K562 (cell line): ENCODE data around the gene GULP1. TPM values are rescaled to one million over a fixed set of nuclear protein-coding genes. Genes with fewer than 3 reads are reported as not detected.

Experiments
- CHD7 ChIP-seq: fragments of 200-600 bp; sonication (generic); IDR thresholded peaks from one replicate; pipeline ENCODE4 v1.6.1; 2012; ENCODE audit warnings: mild to moderate bottlenecking, low read depth, low read length, inconsistent platforms
- ID3 ChIP-seq, 2 experiments: fragments of 250-450 bp in 1 of 2; fragments of 450-650 bp in 1 of 2; sonication (Bioruptor Pico) in 1 of 2; IDR thresholded peaks; 2 replicates each; pipeline versions ENCODE4 v1.6.1 to v1.8.0; 2016 to 2021; ENCODE audit warnings: mild to moderate bottlenecking in 2 of 2, moderate library complexity in 2 of 2, missing compliant biosample characterization in 1 of 2, missing genetic modification characterization in 1 of 2
- ZNF398 ChIP-seq: fragments of 250-450 bp; sonication (Bioruptor Pico); IDR thresholded peaks from 2 replicates; pipeline ENCODE4 v1.8.0; 2021; ENCODE audit warnings: moderate library complexity, mild to moderate bottlenecking, inconsistent platforms
- ZNF592 ChIP-seq: fragments of 450-650 bp; IDR thresholded peaks from 2 replicates; pipeline ENCODE4 v1.6.1; 2017; ENCODE audit warnings: antibody characterized with exemption, mild to moderate bottlenecking
- polyA plus RNA-seq, 8 experiments: library from polyadenylated mRNA; depleted of rRNA in 4 of 8; stranded (reverse) in 5 of 8; unstranded in 3 of 8; fragments of >200 nt; fragmentation: Nextera tagmentation in 2 of 8; fragmentation: Illumina TruSeq in 1 of 8; extraction: Ambion mirVana in 2 of 8; extraction: Trizol in 1 of 8; gene quantifications; 2 replicates each; pipeline versions ENCODE4 v1.2.1 to v1.2.3, GENCODE V29; 2011 to 2014; ENCODE audit warnings: inconsistent platforms in 1 of 8, missing spikeins in 1 of 8
- total RNA-seq, 7 experiments: library from RNA; depleted of rRNA in 6 of 7; stranded (reverse); fragments of >200 nt in 6 of 7; fragmentation: Illumina TruSeq in 2 of 7; extraction: Trizol in 2 of 7; gene quantifications; 2 replicates each; pipeline versions ENCODE4 v1.2.1 to v1.2.3, GENCODE V29; 2011 to 2021; ENCODE audit warnings: low replicate concordance in 1 of 7

The GULP1 gene
- total and polyA plus RNA-seq, 9 of the 15 experiments (the other 6 are each of a cell fraction or from before 2014, with no cell fraction given) = 8.5 to 25.3 (median 19.5) TPM

GRCh38 chr2:188403676-188404075 is 112.0 kb downstream of the GULP1 start (continued):
- TF ChIP-seq CHD7 (no peak), ZNF592 (no peak), ZNF398 (CRISPR knock-in tag) (no peak), ID3 (CRISPR knock-in tag; IDR thresholded peaks at IDR 0.05) (no peak), ID3 (tag; IDR thresholded peaks at IDR 0.05) (no peak)
